ENCODE data around the gene RSPH10B2.
"Not testable (repeated sequence)": the region's sequence is repeated elsewhere in the genome, so short reads cannot be mapped to it uniquely, and the experiment has no call there.

DNA sequence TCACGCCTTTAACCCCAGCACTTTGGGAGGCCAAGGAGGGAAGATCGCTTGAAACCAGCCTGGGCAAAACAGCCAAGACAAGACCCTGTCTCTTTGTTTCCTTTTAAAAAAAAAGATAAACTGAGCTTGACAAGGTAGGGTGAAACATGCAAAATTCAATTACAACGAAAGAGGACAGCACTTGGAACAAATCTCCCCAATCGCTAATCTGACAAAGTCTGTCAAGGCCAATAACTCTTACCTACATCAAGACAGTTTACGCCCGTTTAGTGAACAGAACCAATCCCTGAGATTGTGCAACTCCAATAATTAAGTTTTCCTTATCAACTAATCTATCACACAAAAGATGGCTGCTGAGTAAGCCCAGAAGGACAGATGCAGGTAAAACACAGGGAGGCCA is 67.7 kb downstream of the RSPH10B2 start:
- not testable (repeated sequence) for TF ChIP-seq CTCF (IDR thresholded peaks at IDR 0.05; ENCODE audit: low read depth, low read length, poor library complexity, severe bottlenecking); EZH2phosphoT487 (IDR thresholded peaks at IDR 0.05; ENCODE audit: borderline replicate concordance, low read length)

All from DOHH2 (cell line).